Cardiac septum (tissue), 1 donor: ENCODE data around the gene PLPPR3. TPM values are rescaled to one million over a fixed set of nuclear protein-coding genes. Genes with fewer than 3 reads are reported as not detected.

Experiments used
- DNase-seq: peaks from one replicate; pipeline ENCODE4 v3.0.0-alpha.2; 2020; ENCODE audit warnings: low spot score
- intact Hi-C: fragments of 100-400 bp; cut with DNase I; formaldehyde crosslinking; loops from one replicate; pipeline ENCODE4 v1.14.0; 2022
- total RNA-seq: library from RNA; stranded (reverse); fragmentation: NEBNext Ultra II Directional; extraction: Animal tissue kit (Norgen Biotek cat#: 25700); gene quantifications from one replicate; pipeline ENCODE4 v1.2.1, GENCODE V29; 2021
- donor health status: DM: no; HTN: no; CAD: no.

PLPPR3 gene
- total RNA-seq, 1 donor from 2014 or later: not detected

DNA sequence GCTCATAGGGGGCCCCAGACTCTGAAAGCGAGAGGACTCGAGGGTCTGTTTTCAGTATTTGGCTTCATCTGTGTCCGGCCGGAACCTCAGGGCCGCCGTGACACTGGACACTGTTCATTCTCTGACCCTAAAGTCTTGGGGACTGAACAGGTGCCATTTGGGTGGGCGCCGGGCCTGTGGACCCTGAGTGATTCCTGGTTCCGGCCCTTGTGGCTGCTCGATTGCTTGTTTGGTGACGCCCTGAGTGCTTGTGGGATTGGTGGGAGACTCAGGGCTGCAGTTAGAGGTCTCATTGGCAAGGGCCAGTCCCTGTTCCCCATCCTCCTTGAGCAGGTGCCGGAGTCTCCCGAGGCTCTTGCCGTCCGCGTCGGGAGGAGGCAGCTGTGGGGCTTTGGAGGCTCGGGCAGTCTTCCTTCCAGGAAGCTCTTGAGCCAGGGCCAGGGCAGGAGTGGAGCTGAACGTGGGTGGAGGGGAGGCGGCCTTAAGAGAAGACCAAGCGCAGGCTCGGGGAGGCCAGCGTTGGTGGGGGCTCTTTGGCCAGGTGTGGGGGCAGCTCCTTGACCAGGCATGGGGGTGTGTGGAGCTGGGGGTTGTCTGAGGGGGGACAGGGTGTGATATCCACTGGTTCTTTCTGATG is 19.8 kb downstream of the PLPPR3 start:
- no peak for DNase-seq
- intact Hi-C loops: no loop called here

DNA sequence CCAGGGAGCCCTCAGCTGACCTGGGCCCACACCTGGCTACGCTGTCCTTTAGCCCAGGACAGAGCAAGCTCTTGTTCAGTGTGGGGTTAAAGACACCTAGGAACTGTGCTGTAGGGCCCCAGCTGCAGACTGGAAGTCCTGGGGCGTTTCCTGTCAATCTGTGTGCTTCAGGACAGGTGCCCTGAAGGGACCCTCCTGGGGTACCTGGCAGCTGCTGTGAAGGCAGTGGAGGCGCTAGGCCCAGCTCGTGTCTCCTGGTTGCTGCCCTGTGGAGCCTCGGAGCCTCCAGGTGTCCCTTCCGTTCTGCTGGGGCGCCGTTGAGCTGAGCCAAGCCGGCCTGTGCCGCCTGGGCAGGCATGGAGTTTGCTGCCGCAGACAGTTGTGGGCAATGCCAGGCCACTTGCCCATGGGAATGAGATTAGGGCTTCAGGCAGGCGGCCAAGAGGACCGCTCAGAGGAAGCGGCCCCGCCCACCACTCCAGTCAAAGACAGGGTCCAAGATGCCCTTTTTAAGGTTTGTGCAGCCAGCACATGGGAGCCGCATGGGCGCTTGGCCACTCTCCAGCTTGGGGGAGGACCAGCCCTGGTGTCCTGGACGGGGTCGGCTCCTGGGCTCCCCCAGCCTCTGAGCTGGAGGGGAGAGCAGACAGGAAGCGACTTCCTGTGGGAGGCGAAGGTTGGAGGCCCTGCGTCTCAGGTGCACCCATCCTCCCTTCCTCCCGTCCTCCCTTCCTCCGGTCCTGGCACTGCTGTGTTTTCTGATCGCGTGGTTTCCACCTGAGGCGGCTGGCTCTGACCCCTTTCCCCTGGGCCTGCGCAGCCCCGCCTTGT is 20.5 kb downstream of the PLPPR3 start:
- DNase-seq: peak; percentile 92
- intact Hi-C loops: no loop called here

DNA sequence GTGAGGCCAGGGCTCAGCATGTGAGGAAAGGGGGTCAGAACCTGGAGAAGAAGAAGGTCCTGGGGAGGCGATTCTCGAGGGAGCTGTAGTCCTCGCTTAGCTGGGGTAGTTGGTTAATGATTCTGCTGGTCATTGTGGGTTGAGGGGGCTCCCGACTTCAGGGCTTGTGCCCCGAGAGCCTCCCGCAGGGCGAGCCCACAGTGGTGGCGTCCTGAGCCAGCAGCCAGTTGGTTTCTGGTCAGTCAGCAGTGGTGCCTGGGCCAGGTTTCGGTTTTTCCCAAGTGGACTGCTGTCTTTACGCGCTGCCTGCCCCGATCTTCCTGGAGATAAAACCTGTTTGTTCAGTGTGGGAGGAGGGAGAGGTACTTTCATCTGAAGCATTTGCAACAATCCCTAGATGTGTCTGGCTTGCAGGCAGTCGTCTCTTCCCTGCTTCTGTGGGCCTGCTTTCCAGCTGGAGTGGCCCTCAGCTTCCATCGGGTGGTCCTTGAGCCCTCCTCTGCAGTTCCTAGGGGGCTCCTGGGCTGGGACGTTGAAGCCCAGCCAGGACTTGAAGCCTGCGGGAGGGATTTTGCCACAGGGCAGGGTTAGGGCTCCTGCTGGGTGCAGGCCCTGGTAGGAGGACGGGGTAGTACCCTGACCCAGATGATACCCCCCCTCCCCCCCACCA is 21.3 kb downstream of the PLPPR3 start:
- no peak for DNase-seq
- intact Hi-C loops: no loop called here

DNA sequence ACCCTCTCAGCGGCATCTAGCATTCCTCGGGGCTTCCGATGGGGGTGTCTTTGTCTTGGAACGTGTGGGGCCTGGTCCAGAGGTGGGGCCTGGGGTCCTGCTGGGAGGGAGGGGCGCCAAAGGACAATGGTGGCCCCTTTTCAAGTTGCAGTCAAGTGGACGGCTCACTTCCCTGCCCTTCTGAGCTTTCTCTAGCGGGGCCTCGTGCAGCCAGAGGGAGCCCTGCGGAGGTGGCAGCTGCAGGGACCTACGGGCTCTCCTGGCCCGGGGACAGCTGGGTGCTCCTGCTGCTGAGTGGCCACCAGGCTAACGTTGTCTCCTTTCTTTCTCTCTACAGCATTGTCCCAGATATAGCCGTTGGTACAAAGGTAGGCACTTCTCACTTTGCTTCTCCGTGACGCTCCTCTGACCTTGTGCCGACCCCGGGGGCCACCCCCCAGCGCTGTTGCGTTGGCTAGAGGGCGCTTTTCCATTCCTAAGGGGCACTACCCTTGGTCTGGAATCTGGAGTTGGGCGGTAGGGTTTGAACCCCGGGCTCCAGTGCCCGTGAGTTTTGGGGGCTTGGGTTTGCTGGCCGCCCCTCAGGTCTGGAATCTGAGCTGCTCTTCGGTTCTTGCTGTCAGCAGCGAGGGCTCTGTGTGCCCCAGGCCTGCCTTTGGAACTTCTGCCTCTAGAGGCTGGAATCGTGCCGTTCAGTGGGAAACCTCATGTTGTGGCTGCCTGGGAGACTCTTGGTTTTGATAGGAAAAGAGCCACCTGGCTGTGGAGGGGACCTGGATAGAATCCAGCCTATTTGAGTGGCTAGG is 22.5 kb downstream of the PLPPR3 start:
- intact Hi-C loops: no loop called here
- DNase-seq: no peak

DNA sequence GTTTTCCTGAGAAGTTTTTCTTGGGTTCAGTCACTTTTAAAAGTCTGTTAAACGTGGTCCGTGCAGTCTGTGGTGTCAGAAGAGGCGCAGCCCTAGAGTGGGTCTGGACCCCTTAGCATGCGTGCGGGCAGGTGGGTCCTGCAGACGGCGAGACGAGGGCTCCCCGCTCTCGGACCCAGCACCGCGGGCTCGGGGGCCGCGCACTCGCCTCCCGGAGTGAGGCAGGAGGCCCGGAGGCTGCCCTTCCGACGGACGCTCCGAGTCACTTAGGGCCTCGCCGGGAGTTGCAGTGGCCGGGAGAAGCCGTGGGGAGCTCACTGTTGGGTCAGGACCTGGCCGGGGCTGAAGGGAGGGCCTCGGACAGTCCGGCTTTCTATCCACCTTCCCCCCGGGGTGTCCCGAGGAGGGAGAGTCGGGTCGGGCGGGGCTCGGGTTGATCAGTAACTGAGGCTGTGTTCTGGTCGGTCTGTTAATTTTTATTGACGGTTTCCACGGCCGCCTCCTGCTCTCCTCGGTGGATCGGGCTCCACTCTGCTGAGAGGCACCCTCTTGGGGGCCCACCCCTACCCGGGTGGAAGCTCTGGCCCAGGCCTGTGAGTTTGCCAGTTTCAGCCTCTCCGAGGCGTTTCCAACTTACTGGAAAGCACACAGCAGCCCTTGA is 23.2 kb downstream of the PLPPR3 start:
- DNase-seq: no peak
- intact Hi-C loops: no loop called here

DNA sequence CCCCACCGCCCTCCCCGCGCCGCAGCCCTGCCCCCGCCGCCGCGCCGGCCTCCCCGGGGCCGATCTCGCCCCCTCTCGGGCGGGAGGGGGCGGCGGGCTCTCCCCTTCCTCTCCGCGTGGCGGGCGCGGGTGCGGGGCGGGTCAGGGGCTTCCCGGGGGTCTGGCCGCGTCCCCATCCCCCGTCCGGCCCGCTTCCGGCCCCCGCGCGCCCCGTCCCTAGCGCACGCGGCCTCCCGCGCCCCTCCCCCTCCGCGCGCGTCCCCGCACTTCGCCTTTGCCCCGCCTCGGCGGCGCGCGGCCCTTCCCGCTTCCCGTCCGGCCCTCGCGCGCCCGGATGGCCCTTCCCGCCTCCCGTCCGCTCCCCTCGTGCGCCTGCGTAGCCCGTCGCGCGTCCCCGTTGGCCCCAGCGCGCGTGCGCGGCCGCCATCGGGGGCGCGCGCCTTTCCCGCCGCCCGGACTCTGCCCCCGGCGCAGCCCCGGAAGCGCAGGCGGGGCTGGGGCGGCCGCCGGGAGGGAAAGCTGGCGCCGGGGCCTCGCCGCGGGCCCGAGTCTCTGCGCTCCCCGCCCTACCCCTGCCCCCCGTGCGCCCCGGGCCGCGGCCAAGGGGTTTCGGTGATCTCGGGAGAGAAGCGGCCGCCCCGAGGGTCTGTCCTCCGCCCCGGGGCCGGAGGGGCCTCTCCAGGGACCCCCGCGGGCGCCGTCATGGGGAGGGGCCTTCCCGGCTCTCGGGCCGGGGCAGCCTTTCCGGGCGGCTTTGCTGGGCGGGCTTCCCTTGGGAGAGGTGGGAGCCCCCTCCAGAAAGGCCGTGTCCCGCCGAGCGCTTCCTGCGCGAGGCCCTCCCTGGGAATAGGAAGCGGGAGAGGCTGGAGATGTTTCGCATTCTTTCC is 24.0 kb downstream of the PLPPR3 start:
- intact Hi-C loops: loop anchor here (2.0 kb wide), 1 partner anchor 291 kb away; the partner anchor contains the start of gene TPGS1
- peak; percentile 92 for DNase-seq

DNA sequence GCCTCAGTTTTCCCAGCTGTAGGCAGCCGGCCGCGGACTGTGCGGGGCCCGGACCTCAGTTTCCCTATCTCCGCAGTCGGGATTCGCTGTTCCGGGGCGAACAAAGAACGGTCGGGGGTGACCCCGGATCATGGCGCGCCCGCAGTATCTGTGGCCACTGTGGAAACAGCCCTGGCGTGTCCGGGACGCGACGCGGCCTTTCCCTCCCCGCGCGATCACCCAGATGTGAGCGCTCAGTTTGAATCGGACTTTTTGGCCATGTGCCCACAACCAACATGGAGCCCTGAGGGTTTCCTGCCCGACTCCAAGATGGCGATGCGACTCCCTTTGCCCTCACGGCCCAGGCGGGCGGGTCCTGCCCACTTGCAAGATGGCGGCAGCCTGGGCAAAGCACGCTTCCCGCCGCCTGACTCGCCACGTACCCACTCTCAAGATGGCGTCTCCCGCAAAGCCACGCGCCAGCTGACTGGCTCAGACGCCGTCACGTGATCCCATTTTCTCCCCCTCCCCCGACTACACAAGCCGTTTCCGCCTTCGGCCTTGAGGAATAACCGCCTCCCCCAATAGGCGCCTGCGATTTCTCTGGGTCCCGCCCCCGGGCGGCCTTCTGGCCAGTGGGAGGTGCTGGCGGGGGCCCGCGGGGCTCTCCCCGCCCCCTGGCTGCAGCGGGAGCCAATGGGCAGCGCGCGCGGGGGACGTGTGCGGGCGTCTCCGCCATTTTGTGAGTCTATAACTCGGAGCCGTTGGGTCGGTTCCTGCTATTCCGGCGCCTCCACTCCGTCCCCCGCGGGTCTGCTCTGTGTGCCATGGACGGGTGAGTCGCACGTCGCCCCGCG is 24.8 kb downstream of the PLPPR3 start, which contains the start of gene PTBP1:
TSS of gene PTBP1 (plus strand) at position 761 of the 836 bp plus-strand sequence. CDS start at position 807, 46 bp downstream.
- intact Hi-C loops: loop anchor here (2.0 kb wide), 1 partner anchor 290 kb away; the partner anchor contains the start of gene TPGS1
- DNase-seq: peak; percentile 100

DNA sequence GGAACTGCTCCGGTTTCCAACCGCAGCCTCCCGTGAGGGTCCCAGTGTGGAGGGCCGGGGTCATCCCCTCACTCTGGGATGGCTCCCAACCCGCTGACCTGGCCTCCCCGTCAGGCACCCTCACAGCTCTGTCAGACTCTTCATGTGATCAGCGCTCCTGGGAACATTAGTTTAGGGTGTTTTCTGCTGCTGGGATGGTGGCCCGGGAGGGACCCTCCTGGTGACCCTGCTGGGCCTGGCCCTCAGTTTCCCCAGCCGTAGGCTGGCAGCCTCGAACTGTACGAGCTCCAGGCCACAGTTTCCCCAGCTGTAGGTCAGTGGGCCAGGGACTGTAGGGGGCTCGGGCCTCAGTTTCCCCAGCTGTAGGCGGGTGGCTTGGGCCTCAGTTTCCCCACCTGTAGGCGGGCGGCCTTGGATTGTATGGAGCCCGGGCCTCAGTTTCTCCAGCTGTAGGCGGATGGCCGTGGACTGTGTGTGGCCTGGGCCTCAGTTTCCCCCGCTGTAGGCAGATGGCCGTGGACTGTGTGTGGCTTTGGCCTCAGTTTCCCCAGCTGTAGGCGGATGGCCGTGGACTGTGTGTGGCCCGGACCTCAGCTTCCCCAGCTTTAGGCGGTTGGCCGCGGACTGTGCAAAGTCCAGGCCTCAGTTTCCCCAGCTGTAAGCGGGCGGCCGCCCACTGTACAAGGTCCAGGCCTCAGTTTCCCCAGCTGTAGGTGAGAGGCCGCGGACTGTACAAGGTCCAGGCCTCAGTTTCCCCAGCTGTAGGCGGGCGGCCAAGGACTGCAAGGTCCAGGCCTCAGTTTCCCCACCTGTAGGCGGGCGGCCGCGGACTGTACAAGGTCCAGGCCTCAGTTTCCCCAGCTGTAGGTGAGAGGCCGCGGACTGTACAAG is 25.8 kb downstream of the PLPPR3 start:
- no peak for DNase-seq
- intact Hi-C loops: loop anchor here (2.0 kb wide), 1 partner anchor 289 kb away; the partner anchor contains the start of gene TPGS1

DNA sequence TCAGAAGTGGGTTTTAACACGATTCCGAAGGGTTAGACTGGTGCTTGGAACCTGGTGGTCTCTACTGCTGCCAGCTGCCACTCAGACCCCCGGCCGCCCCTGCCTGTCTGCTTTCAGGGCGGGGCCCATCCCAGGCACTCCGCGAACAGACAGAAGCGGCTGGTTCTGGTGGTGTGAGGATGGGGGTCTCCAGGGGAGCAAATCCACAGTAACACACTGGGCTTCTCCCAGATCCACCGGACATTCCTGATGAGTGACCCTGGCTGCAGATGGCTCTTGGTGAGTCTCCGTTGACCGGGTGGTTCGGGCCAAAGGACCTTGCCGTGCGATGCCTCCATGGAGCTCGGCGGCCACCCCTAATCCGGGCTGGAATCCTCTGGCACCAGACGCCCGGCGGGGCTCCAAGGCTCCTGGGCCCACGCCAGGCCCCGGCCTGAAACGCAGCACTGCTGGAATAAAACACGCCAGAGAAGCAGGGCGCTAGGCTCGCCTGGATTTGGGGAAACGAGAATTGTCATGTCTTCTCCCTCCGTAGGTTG is 26.6 kb downstream of the PLPPR3 start:
- intact Hi-C loops: no loop called here
- no peak for DNase-seq

DNA sequence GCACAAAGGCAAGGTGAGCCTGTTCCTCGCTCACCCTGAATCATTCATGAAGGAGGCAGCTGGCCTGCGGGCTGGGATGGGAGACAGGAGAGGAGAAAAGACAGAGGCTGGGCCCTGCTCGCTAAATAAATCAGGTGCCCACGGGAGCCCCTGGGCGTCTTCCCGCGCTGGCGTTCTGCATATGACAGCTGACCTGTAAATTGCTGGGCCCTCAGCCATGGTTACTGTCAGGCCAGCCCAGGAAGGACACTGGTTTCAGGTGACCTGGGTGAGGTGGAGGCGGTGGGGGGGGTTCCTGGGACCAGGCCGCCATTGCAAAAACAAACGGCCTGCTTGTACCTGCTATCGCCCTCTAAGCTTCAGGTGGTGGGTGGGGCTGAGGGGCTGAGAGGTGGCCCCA is 27.9 kb downstream of the PLPPR3 start:
- intact Hi-C loops: no loop called here
- no peak for DNase-seq

DNA sequence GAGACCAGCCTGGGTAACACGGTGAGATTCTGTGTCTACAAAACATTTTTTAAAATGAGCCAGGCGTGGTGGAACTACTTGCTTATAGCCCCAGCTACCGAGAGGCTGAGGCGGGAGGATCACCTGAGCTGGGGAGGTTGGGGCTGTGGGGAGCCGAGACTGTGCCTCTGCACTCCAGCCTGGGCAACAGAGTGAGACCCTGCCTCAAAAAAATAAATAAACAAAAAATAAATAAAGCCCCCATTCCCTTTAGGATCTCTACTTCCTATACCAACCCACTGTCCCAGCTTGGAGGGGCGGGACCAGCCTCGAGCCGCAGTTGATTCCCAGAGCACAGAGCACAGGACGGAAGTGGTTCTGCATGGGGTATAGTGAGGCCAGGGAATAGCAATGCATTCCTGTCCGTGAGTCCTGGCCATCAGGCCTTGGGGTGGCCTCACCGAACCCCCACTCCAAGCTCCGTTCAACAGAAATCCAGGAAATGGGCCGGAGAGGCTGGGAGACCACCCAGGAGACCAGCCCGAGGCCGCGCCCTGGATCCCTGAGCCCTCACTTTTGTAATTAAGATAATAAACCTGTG is 29.4 kb downstream of the PLPPR3 start:
- intact Hi-C loops: no loop called here
- DNase-seq: no peak

DNA sequence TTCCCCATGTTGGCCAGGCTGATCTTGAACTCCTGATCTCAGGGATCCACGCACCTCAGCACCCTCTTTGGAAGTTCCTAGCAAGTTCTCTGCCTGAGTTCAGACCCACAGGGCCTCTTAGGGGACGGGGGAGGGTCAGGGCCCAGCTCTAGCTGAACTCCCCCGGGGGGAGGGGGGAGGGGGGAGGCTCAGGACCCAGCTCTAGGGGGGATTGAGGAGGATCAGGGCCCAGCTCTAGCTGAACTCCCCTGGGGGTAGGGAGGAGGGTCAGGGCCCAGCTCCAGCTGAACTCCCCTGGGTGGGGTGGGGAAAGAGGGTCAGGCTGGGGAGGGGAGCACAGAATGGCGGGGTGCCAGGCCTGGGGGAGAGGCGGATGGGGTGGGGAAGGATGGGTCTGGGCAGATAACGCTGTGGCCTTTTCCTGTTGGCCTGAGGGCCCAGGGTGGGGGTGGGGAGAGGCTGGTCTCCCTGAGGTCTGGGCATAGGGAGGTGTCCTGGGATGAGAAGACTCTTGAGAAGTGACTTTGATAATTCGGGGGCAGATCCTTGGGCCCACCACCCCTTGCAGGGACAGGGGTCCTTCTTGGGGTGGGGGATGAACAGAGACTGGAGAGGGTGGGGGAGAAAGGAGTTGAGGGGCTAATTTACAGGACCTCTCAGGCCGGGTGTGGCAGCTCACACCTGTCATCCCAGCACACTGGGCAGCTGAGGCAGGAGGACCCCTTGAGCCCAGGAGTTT is 30.0 kb downstream of the PLPPR3 start:
- intact Hi-C loops: no loop called here
- DNase-seq: no peak

DNA sequence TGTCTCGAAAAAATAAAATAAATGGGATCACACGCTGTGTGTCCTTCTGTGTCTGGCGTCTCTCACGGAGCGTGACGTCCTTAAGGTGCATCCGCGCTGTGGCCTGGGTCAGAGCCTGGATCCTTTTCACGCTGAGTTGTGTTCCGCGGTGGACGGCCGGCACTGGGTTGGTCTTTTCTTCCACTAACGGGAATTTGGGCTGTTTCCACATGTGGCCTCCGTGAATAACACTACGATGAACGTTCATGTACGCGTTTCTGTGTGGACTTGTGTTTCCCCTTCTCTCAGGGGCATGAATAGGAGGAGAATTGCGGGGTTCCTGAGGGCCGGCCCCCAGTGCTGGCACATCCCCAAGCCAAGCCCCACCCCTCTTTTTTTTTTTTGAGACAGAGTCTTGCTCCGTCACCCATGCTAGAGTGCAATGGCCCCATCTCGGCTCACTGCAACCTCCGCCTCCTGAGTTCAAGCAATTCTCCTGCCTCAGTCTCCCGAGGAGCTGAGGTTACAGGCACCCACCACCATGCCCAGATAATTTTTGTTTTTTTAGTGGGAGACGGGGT is 30.7 kb downstream of the PLPPR3 start:
- intact Hi-C loops: no loop called here
- DNase-seq: no peak

DNA sequence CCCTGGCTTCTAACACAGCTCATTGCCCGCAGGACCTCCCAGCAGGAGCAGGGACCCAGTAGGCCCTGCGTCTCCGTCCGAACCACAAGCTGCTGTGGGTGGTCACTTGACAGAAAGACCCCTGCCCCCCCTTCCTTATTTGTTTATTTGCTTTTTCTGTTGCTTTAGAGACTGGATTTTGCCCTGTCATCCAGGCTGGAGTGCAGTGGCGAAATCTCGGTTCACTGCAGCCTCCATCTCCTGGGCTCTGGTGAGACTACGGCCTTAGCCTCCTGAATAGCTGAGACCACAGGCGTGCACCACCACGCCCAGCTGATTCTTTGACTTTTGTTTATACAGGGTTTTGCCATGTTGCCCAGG is 32.1 kb downstream of the PLPPR3 start:
- intact Hi-C loops: no loop called here
- DNase-seq: no peak
